ENCODE measurements around the gene OR13A1.
A peak's percentile ranks its signal among the peaks of the same experiment; 100 is the strongest.
"Not testable (repeated sequence)": the region's sequence is repeated elsewhere in the genome, so short reads cannot be mapped to it uniquely, and the experiment has no call there.

OR13A1 gene, protein sequence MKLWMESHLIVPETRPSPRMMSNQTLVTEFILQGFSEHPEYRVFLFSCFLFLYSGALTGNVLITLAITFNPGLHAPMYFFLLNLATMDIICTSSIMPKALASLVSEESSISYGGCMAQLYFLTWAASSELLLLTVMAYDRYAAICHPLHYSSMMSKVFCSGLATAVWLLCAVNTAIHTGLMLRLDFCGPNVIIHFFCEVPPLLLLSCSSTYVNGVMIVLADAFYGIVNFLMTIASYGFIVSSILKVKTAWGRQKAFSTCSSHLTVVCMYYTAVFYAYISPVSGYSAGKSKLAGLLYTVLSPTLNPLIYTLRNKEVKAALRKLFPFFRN

DNA sequence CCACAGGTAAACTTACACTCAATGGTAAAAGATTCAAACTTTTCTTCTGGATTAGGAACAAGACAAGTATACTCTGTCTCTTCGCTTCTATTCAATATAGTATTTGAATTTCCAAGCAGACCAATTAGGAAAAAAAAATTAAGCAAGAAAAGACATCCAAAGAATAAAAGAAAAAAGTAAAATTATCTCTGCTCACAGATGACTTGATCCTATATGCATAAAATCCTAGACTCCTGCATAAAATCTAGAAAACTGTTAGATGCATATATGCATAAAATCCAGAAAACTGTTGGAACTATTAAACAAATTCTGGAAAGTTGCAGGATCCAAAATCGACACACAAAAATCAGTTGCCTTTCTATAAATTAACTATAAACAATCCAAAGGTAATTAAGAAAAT lies at the start of gene OR13A1:
OR13A1 (minus strand) TSS at position 101 of the 400 bp plus-strand sequence. CDS start 11,186 bp downstream, outside the sequence.
- DNase-seq (ENCODE audit: low read depth), result no peak

DNA sequence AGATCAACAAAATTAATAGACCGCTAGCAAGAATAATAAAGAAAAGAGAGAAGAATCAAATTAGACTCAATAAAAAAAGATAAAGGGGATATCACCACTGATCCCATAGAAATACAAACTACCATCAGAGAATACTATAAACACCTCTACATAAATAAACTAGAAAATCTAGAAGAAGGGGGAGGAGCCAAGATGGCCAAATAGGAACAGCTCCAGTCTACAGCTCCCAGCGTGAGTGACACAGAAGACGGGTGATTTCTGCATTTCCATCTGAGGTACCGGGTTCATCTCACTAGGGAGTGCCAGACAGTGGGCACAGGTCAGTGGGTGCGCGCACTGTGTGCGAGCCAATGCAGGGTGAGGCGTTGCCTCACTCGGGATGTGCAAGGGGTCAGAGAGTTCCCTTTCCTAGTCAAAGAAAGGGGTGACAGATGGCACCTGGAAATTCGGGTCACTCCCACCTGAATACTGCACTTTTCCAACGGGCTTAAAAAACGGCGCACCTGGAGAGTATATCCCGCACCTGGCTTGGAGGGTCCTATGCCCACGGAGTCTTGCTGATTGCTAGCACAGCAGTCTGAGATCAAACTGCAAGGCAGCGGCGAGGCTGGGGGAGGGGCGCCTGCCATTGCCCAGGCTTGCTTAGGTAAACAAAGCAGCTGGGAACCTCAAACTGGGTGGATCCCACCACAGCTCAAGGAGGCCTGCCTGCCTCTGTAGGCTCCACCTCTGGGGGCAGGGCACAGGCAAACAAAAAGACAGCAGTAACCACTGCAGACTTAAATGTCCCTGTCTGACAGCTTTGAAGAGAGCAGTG lies 46.8 kb upstream of the OR13A1 start:
- not testable (repeated sequence) for DNase-seq (ENCODE audit: low read depth)

DNA sequence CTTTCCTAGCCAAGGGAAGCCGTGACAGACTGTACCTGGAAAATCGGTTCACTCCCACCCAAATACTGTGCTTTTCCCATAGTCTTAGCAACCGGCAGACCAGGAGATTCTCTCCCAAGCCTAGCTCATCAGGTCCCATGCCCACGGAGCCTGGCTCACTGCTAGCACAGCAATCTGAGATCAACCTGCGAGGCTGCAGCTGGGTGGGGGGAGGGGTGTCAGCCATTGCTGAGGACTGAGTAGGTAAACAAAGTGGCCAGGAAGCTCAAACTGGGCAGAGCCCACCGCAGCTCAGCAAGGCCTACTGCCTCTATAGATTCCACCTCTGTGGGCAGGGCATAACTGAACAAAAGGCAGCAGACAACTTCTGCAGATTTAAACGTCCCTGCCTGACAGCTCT lies 43.6 kb upstream of the OR13A1 start:
- DNase-seq (ENCODE audit: low read depth), result not testable (repeated sequence)

DNA sequence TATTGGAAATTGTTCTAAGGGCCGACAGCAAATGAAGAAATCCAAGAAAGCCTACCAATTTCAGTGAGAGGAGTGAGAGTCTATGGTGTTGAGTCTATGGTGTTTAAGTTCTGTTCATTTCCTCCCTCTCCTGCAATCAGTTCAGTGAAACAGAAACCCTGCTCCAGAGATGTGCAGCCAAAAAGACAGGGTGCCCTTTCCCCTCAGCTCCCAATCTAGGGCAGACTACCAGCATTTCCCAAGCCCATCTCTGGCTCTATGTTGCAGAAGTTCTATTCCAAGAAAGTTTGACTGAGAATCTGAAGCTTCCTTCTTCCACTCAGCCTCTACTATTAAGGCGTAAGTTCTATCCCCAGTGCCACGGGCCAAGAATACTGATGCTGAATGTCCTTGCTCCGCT lies 40.1 kb upstream of the OR13A1 start:
- DNase-seq (ENCODE audit: low read depth), result no peak

DNA sequence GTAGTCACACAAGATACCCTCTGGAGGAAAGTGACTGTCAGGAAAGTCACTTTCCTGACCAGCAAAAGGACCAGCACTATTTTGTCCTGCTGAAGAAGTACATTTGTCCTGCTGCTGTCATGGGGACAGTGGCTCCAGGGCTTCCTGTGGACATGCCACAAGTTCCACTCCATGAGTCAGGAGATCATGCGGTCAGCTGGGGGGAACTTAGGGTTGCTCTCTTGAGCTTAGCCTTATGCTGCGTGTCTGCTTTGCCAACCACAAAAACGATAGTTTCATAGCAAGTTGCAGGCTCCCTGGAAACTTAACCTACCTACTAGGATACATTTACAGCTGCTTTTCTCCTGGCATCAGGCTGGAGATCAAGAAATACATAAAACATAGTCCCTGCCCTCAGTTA lies 38.9 kb upstream of the OR13A1 start:
- DNase-seq (ENCODE audit: low read depth), result peak; percentile 5

DNA sequence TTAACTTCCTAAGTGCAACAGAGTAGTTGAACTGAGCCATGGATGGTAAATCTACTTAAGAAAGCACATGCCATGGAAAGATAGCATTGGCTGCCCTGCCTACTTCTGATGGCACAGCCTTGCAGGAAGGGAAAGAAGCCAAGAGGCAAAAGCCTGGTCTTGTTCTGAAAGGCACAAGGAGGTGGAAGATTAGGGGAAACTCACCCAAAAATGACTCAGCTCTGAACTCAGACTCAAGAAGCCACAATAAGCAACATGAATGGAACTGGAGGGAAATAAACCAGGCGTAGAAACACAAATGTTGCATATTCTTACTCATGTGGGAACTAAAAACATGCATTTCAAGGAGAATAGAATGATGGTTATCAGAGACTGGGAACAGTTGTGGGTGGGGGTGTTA lies 37.8 kb upstream of the OR13A1 start:
- no peak for DNase-seq (ENCODE audit: low read depth)

DNA sequence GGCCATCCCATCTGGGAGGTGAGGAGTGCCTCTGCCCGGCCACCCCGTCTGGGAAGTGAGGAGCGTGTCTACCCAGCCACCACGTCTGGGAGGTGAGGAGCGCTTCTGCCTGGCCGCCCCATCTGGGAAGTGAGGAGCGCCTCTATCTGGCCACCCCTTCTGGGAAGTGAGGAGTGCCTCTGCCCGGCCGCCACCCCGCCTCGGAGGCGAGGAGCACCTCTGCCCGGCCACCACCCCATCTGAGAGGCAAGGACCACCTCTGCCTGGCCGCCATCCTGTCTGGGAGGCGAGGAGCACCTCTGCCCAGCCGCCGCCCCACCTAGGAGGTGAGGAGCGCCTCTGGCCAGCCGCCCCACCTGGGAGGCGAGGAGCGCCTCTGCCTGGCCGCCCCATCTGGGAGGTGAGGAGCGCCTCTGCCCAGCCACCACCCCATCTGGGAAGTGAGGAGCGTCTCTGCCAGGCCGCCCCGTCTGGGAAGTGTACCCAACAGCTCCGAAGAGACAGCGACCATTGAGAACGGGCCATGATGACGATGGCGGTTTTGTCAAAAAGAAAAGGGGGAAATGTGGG lies 32.9 kb upstream of the OR13A1 start:
- not testable (repeated sequence) for DNase-seq (ENCODE audit: low read depth)

DNA sequence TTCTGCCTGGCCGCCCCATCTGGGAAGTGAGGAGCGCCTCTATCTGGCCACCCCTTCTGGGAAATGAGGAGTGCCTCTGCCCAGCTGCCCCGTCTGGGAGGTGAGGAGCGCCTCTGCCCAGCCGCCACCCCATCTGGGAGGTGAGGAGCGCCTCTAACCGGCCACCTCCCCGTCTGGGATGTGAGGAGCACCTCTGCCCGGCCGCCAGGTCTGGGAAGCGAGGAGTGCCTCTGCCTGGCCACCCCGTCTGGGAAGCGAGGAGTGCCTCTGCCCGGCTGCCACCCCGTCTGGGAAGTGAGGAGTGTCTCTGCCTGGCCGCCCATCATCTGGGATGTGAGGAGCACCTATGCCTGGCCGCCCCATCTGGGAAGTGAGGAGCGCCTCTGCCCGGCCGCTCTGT lies 32.1 kb upstream of the OR13A1 start:
- not testable (repeated sequence) for DNase-seq (ENCODE audit: low read depth)

DNA sequence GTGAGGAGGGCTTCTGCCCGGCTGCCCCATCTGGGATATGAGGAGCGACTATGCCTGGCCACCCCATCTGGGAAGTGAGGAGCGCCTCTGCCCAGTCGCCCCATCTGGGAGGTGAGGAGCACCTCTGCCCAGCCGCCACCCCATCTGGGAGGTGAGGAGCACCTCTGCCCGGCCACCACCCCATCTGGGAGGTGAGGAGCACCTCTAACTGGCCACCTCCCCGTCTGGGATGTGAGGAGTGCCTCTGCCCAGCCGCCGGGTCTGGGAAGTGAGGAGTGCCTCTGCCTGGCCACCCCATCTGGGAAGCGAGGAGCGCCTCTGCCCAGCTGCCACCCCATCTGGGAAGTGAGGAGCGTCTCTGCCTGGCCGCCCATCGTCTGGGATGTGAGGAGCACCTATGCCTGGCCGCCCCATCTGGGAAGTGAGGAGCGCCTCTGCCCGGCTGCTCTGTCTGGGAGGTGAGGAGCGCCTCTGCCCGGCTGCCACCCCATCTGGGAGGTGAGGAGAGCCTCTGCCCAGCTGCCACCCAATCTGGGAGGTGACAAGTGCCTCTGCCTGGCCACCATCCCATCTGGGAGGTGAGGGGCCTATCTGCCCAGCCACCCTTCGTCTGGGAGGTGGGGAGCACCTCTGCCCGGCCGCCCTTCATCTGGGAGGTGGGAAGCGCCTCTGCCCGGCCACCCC lies 31.4 kb upstream of the OR13A1 start:
- not testable (repeated sequence) for DNase-seq (ENCODE audit: low read depth)

DNA sequence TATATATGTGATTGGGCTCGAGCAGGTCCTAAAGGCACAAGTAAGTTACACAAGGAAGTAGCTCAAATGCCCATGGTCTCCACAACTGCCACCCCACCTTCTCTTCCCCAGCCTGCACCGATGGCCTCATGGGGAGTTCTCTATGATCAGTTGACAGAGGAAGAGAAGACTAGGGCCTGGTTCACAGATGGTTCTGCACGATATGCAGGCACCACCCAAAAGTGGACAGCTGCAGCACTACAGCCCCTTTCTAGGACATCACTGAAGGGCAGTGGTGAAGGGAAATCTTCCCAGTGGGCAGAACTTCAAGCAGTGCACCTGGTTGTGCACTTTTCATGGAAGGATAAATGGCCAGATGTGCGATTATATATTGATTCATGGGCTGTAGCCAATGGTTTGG lies 25.0 kb upstream of the OR13A1 start:
- DNase-seq (ENCODE audit: low read depth), result not testable (repeated sequence)

DNA sequence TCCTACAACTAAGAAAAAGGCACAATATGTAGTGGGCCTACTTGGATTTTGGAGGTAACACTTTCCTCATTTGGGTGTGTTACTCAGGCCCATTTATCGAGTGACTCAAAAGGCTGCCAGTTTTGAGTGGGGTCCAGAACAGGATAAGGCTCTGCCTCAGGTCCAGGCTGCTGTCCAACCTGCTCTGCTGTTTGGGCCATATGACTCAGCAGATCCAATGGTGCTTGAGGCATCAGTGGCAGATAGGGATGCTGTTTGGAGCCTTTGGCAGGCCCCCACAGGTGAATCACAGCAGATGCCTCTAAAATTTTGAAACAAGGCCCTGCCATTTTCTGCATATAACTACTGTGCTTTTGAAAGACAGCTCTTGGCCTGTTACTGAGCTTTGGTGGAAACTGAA lies 24.5 kb upstream of the OR13A1 start:
- DNase-seq (ENCODE audit: low read depth), result no peak

DNA sequence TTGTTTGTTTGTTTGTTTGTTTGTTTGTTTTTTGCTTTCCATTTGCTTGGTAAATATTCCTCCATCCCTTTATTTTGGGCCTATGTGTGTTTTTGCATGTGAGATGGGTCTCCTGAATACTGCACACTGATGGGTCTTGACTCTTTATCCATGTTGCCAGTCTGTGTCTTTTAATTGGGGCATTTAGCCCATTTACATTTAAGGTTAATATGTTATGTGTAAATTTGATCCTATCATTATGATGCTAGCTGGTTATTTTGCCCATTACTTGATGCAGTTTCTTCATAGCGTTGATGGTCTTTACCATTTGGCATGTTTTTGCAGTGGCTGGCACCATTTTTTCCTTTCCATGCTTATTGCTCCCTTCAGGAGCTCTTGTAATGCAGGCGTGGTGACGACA lies 16.4 kb upstream of the OR13A1 start:
- DNase-seq (ENCODE audit: low read depth), result not testable (repeated sequence)

DNA sequence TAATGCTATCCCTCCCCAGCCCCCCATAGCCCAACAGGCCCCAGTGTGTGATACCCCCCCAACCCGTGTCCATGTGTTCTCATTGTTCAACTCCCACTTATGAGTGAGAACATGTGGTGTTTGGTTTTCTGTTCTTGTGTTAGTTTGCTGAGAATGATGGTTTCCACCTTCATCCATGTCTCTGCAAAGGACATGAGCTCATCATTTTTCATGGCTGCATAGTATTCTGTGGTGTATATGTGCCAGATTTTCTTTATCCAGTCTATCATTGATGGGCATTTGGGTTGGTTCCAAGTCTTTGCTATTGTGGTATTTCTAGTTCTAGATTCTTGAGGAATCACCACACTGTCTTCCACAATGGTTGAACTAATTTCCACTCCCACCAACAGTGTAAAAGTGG lies 11.5 kb upstream of the OR13A1 start:
- DNase-seq (ENCODE audit: low read depth), result not testable (repeated sequence)

DNA sequence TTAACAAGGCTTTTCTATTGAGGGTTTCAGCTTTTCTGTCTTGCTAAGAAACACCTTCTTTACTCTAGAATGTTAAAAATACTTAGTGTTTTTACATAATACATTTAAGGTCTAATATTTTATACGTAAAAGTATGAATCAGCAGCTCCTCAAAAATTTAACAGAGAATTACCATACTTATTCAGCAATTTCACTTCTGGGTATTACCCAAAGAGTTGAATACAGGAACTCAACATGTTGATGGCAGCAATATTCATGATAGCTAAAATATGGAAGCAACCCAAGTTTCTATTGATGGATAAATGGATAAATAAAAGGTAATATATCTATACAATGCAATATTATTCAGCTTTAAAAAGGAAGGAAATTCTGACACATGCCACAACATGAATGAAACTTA lies 9.7 kb upstream of the OR13A1 start:
- no peak for DNase-seq (ENCODE audit: low read depth)

DNA sequence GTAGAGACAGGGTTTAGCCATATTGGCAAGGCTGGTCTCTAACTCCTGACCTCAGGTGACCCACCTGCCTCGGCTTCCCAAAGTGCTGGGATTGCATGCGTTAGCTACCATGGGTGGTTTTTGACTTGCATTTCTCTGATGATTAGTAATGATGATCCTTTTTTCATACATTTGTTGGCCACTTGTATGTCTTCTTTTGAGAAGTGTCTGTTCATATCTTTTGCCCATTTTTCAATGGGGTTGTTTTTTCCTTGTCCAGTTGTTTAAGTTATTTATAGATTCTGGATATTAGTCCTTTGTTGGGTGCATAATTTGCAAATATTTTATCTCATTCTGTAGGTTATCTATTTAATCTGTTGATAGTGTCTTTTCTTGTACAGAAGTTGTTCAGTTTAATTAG lies 4.3 kb upstream of the OR13A1 start:
- no peak for DNase-seq (ENCODE audit: low read depth)

DNA sequence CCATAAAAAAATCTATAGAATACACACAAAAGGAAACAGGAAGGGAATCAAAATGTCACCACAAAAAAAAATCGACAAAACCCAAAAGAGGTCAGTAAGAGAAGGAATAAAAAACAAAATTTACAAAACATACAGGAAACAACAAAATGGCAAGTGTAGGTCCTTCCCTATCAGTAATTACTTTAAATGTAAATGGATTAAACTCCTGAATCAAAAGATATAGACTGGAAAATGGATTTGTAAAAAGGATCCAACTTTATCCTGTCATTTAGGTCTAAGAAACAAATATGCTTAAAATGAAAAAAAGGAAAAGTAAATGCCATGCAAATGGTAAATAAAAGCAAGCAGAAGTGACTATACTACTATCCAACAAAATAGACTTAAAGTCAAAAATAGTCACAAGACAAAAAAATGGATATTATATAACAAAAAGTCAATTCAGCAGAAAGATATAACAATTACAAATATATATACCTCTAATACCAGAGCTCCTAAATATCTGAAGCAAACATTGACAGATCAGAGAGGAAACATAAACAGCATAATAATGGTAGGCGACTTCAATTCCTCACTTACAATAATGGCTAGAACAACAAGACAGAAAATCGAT lies 2.0 kb downstream of the OR13A1 start:
- DNase-seq (ENCODE audit: low read depth), result no peak

DNA sequence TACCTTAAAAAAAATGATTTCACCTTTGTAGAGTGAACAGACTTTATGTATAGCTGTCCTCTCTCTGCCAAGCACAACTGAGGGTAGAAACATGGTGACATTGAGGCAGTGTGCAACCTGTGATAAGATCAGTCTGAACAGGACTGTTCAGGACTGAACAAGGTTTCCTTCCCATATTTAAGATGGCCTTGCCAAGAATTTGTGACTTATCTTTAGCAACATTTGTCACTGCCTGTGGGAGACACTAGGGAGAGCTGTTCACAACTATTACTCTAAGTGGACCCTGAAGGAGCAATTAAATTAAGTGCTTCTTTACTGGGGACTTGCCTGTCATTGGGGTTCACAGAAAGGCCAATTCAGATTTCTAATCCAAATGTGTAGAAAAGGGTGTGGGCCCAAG lies 6.7 kb downstream of the OR13A1 start:
- no peak for DNase-seq (ENCODE audit: low read depth)

DNA sequence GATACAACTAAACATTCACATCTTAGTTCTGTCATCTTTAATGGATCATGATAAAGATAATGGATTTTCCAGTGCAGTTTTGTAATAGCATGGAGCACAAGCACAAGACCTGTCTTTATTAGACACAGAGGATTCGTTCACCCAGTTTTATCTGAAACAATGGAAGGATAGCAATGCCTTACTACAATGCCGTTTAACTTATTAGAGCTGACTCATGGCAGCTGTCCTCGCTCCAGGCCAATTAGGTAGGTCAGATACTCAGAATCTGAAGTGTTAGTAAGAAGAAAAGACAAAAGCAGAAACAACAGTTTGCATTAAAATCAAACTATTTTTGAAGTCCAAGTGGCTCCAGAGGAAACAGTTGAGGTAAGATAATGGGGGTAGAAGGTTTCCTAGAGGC lies 12.8 kb downstream of the OR13A1 start:
- no peak for DNase-seq (ENCODE audit: low read depth)

DNA sequence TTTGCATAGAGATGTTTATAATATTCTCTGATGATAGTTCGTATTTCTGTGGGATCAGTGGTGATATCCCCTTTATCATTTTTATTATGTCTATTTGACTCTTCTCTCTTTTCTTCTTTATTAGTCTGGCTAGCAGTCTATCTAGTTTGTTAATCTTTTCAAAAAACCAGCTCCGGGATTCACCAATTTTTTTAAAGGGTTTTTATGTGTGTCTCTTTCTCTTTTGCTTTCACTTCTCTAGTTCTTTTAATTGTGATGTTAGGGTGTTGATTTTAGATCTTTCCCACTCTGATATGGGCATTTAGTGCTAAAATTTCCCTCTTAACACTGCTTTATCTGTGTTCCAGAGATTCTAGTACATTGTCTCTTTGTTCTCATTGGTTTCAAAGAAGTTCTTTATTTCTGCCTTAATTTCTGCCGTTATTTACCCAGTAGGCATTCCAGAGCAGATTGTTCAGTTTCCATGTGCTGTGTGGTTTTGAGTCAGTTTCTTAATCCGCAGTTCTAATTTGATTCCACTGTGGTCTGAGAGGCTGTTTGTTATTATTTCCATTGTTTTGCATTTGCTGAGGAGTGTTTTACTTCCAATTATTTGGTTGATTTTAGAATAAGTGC lies 17.0 kb downstream of the OR13A1 start:
- DNase-seq (ENCODE audit: low read depth), result not testable (repeated sequence)

DNA sequence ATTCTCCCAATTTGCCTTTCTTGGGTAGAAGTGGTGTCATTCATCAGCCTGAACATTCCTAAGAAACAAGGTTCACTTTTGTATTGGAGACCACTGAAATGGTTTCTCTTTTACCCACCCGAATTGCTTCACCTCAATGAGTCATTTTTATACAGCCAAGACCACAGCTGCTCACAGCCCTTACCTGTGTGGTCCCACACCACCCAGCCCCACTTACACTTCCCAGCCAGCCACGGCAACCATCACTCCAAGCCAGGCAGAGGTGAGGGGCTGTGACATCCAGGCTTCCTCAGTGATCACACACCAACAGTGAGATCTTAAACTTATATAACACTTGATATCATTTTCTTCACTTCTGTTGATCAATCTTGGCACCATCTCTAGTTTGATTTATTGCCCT lies 20.7 kb downstream of the OR13A1 start:
- no peak for DNase-seq (ENCODE audit: low read depth)

DNA sequence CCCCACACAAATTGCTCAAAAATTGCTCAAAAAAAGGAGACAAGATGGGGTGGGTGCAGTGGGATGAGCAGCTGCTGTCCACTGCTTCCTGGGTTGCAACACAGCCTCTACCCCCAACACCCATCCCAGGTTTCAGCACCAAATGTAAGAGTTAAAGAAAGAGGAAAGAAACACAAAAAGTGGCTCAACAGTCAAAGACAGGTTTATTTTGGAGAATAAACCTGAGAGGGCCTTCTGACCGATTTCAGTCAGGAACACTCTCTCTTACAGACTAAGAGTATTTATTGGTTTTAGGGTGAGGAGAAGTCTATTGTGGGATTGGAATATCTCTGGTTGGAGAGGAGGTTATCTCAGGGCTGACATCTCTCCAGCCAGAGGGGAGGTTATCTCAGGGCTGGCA lies 28.4 kb downstream of the OR13A1 start:
- no peak for DNase-seq (ENCODE audit: low read depth)

DNA sequence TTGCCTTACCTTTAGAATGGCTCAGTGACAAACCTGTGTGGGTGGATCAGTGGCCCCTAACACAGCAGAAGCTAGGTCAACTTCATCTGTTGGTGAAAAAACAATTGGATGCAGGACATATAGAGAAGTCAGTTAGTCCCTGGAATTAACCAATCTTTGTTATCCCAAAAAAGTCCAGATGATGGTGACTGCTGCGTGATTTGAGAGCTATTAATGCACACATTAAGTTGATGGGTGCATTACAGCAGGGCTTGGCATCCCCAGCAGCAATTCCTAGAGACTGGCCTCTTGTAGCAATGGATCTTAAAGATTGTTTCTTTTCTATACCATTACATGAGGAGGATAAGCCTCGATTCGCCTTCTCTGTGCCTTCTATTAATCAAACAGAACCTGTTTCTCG lies 33.3 kb downstream of the OR13A1 start:
- DNase-seq (ENCODE audit: low read depth), result no peak
